Keratinocyte (primary cell): Measurements from ENCODE around the gene ABCB11. TPM values are rescaled to one million over a fixed set of nuclear protein-coding genes. Genes with fewer than 3 reads are reported as not detected.
A peak's percentile ranks its signal among the peaks of the same experiment; 100 is the strongest.

Experiments used
- DNase-seq: peaks from one replicate; pipeline ENCODE4 v3.0.0-alpha.2; 2011; ENCODE audit warnings: low read depth, missing footprints, low spot score
- FAIRE-seq: peaks from 2 replicates; lab custom pipeline; 2011; peaks lifted over from hg19 to GRCh38; lab: Jason Lieb, UNC
- H2AFZ ChIP-seq: 2 replicates; pipeline ENCODE4 v1.6.0; 2012; ENCODE audit warnings: low read length, control low read depth, inconsistent platforms; ENCODE audit not compliant: control insufficient read depth
- H3K27ac ChIP-seq: 2 replicates; pipeline ENCODE4 v1.5.1; 2011; ENCODE audit warnings: low read length; ENCODE audit not compliant: control insufficient read depth, insufficient read depth
- H3K27me3 ChIP-seq: 3 replicates; pipeline ENCODE4 v1.6.0; 2011; ENCODE audit warnings: low read length; ENCODE audit not compliant: control insufficient read depth, insufficient read depth; ENCODE audit errors: extremely low read depth
- H3K36me3 ChIP-seq, 2 experiments: 2 replicates in 1 of 2; 3 replicates in 1 of 2; pipeline ENCODE4 v1.5.1; 2011; ENCODE audit warnings: low read length in 2 of 2, mild to moderate bottlenecking in 1 of 2; ENCODE audit not compliant: control insufficient read depth in 2 of 2, insufficient read depth in 2 of 2; ENCODE audit errors: extremely low read depth in 1 of 2
- H3K4me1 ChIP-seq: 3 replicates; pipeline ENCODE4 v1.5.1; 2011; ENCODE audit warnings: low read length; ENCODE audit not compliant: control insufficient read depth, insufficient read depth; ENCODE audit errors: extremely low read depth
- H3K4me2 ChIP-seq: 3 replicates; pipeline ENCODE4 v1.6.0; 2011; ENCODE audit warnings: low read depth, low read length; ENCODE audit not compliant: control insufficient read depth, insufficient read depth; ENCODE audit errors: extremely low read depth
- H3K4me3 ChIP-seq, 3 experiments: fragments of 200-600 bp in 1 of 3; sonication (generic) in 1 of 3; 2 replicates in 2 of 3; 3 replicates in 1 of 3; pipeline ENCODE4 v1.5.1; 2011 to 2016; ENCODE audit warnings: low read length in 3 of 3, mild to moderate bottlenecking in 3 of 3, control low read depth in 2 of 3, inconsistent platforms in 1 of 3, low read depth in 1 of 3, mixed read lengths in 1 of 3, mixed run types in 1 of 3, moderate library complexity in 1 of 3; ENCODE audit not compliant: control insufficient read depth in 2 of 3, insufficient read depth in 2 of 3; ENCODE audit errors: extremely low read depth in 1 of 3
- H3K79me2 ChIP-seq: 2 replicates; pipeline ENCODE4 v1.6.0; 2012; ENCODE audit warnings: low read length; ENCODE audit not compliant: control insufficient read depth, insufficient read depth
- H3K9ac ChIP-seq: 3 replicates; pipeline ENCODE4 v1.6.0; 2011; ENCODE audit warnings: low read length; ENCODE audit not compliant: control insufficient read depth, insufficient read depth; ENCODE audit errors: extremely low read depth
- H3K9me1 ChIP-seq: 3 replicates; pipeline ENCODE4 v1.6.0; 2011; ENCODE audit warnings: low read length; ENCODE audit not compliant: control insufficient read depth, insufficient read depth; ENCODE audit errors: extremely low read depth
- H3K9me3 ChIP-seq: 2 replicates; pipeline ENCODE4 v1.5.1; 2012; ENCODE audit warnings: low read depth, low read length; ENCODE audit not compliant: control insufficient read depth
- H4K20me1 ChIP-seq: 3 replicates; pipeline ENCODE4 v1.6.0; 2011; ENCODE audit warnings: low read length; ENCODE audit not compliant: control insufficient read depth, insufficient read depth; ENCODE audit errors: extremely low read depth
- EZH2 ChIP-seq: IDR thresholded peaks from one replicate; pipeline ENCODE4 v1.6.1; 2012; ENCODE audit warnings: inconsistent platforms, mild to moderate bottlenecking, low read length, moderate library complexity
- dilution Hi-C: fragments of 300-500 bp; cut with MboI; formaldehyde crosslinking; loops from one replicate; pipeline ENCODE4 v1.7.0; 2020; ENCODE audit warnings: low sequenced_read_pairs; ENCODE audit not compliant: extremely low pct_ligation_motif_present
- polyA plus RNA-seq, 5 experiments: library from polyadenylated mRNA; depleted of rRNA in 3 of 5; stranded (reverse) in 3 of 5; stranded (forward) in 1 of 5; unstranded in 1 of 5; fragments of >200 nt; gene quantifications; 1 replicate in 1 of 5; 2 replicates in 3 of 5; 3 replicates in 1 of 5; pipeline versions ENCODE4 v1.2.1 to v1.2.3, GENCODE V29; 2011 to 2012; ENCODE audit warnings: missing spikeins in 2 of 5, low read depth in 1 of 5, low replicate concordance in 1 of 5
- TF ChIP-seq, protein P1 (sequence below), 3 experiments: IDR thresholded peaks in 1 of 3; conservative IDR thresholded peaks in 1 of 3; optimal IDR thresholded peaks in 1 of 3; 2 replicates in 2 of 3; 3 replicates in 1 of 3; pipeline versions ENCODE3 to v1.5.1; 2011; ENCODE audit warnings: low read length in 3 of 3, mild to moderate bottlenecking in 3 of 3, moderate library complexity in 2 of 3, control low read depth in 1 of 3, inconsistent platforms in 1 of 3; ENCODE audit not compliant: insufficient read depth in 2 of 3; ENCODE audit errors: extremely low read depth in 1 of 3

The ABCB11 gene
- polyA plus RNA-seq, 1 donor (not counting 4 experiments of a cell fraction or from before 2014, with no cell fraction given) = 0.03 TPM

- H2AFZ ChIP-seq = peak overlapping the region; percentile 62
- FAIRE-seq = no peak
- no peaks in the 10 kb centered on the region for H4K20me1 ChIP-seq
- dilution Hi-C loops = no loop called here
- H3K9me3 ChIP-seq = no peaks in the 10 kb centered on the region
- peak overlapping the region; percentile 57 for H3K9ac ChIP-seq
- H3K79me2 ChIP-seq = no peaks in the 10 kb centered on the region
- H3K9me1 ChIP-seq = no peaks in the 10 kb centered on the region
- peak overlapping the region; percentile 83 for H3K4me2 ChIP-seq
- peak overlapping the region in 2 of 3 experiments; percentile 41 to 43 for H3K4me3 ChIP-seq
- no peak for TF ChIP-seq EZH2
- TF ChIP-seq, protein P1, sequence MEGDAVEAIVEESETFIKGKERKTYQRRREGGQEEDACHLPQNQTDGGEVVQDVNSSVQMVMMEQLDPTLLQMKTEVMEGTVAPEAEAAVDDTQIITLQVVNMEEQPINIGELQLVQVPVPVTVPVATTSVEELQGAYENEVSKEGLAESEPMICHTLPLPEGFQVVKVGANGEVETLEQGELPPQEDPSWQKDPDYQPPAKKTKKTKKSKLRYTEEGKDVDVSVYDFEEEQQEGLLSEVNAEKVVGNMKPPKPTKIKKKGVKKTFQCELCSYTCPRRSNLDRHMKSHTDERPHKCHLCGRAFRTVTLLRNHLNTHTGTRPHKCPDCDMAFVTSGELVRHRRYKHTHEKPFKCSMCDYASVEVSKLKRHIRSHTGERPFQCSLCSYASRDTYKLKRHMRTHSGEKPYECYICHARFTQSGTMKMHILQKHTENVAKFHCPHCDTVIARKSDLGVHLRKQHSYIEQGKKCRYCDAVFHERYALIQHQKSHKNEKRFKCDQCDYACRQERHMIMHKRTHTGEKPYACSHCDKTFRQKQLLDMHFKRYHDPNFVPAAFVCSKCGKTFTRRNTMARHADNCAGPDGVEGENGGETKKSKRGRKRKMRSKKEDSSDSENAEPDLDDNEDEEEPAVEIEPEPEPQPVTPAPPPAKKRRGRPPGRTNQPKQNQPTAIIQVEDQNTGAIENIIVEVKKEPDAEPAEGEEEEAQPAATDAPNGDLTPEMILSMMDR (optimal IDR thresholded peaks at IDR 0.05 in 1 of 3, IDR thresholded peaks at IDR 0.05 in 1 of 3, conservative IDR thresholded peaks at IDR 0.05 in 1 of 3; ENCODE audit: extremely low read depth in 1 of 3, insufficient read depth in 2 of 3, low read length in 3 of 3) = no peak
- no peaks in the 10 kb centered on the region for H3K27me3 ChIP-seq
- H3K36me3 ChIP-seq = no peaks in the 10 kb centered on the region
- peak overlapping the region; percentile 85 for H3K27ac ChIP-seq
- no peak for DNase-seq
- H3K4me1 ChIP-seq = peaks cover 25% of the 10 kb centered on the region
These were observed 38.4 kb downstream of the ABCB11 start for GRCh38 chr2:168992591-168993349.

DNA sequence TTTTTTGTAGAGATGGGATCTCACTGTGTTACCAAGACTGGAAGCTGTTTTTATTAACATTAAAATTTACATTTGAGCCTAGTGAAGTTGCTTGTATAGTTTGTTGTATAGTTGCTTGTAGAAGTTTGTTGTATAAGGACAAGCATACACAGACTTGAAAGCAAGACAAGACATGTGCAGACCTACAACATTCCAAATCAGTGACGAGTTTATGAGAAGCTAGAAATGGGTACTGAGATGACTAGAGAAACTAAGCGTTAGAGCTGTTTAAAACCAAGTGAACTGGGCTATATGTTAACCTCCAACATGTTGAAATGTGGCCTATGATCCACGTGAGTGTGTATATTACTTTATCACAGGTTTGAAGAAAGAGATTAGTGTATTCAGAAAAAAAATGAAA lies 39.1 kb downstream of the ABCB11 start:
- dilution Hi-C loops = no loop called here
- peak; percentile 99 for FAIRE-seq

More for the DNA sequence above, 39.1 kb downstream of the ABCB11 start:
- Histone ChIP-seq H4K20me1 (no peaks in the 10 kb centered on the region), H3K27ac (peak overlapping the region; percentile 85), H3K4me2 (peak overlapping the region; percentile 83), H3K9me3 (no peaks in the 10 kb centered on the region), H3K9ac (peak overlapping the region; percentile 57), H3K36me3 (no peaks in the 10 kb centered on the region), H3K4me1 (peaks cover 25% of the 10 kb centered on the region), H3K4me3 (peak overlapping the region in 2 of 3 experiments; percentile 41 to 43), H3K9me1 (no peaks in the 10 kb centered on the region), H2AFZ (peak overlapping the region; percentile 44), H3K79me2 (no peaks in the 10 kb centered on the region), H3K27me3 (no peaks in the 10 kb centered on the region)
- TF ChIP-seq EZH2 = no peak
- TF ChIP-seq, protein P1 (optimal IDR thresholded peaks at IDR 0.05 in 1 of 3, IDR thresholded peaks at IDR 0.05 in 1 of 3, conservative IDR thresholded peaks at IDR 0.05 in 1 of 3; ENCODE audit: extremely low read depth in 1 of 3, insufficient read depth in 2 of 3, low read length in 3 of 3) = no peak
- peak; percentile 72 for DNase-seq
